ENCODE measurements around the gene CEP128.

GRCh38 chr14:80901260-80901659 lies 40.3 kb downstream of the CEP128 start:
- TF ChIP-seq EP300 (IDR thresholded peaks at IDR 0.05) (no peak), POLR2A (IDR thresholded peaks at IDR 0.05) (no peak)

Data from suprapubic skin (tissue), 2 donors.